Spleen (tissue), 11 donors: ENCODE results near the gene SBSN. TPM values are rescaled to one million over a fixed set of nuclear protein-coding genes. Genes with fewer than 3 reads are reported as not detected.
A peak's percentile ranks its signal among the peaks of the same experiment; 100 is the strongest.

Experiments used
- DNase-seq: peaks from one replicate; pipeline ENCODE4 v3.0.0-alpha.2; 2020
- H3K27ac ChIP-seq, 8 donors: fragments of 200-600 bp; sonication (generic) in 7 of 8; 1 replicate in 4 of 8; 2 replicates in 4 of 8; pipeline versions ENCODE4 v1.5.0 to v1.8.0; 2016 to 2021; ENCODE audit warnings: inconsistent platforms in 4 of 8, mild to moderate bottlenecking in 4 of 8, moderate library complexity in 1 of 8
- H3K27me3 ChIP-seq, 7 donors: fragments of 200-600 bp; sonication (generic) in 6 of 7; replicated peaks in 1 of 7; 1 replicate in 4 of 7; 2 replicates in 3 of 7; pipeline versions ENCODE4 v1.5.0 to v1.8.0; 2016 to 2021; ENCODE audit warnings: inconsistent platforms in 3 of 7, mild to moderate bottlenecking in 1 of 7
- H3K36me3 ChIP-seq, 6 donors: fragments of 200-600 bp; sonication (generic) in 5 of 6; 1 replicate in 4 of 6; 2 replicates in 2 of 6; pipeline versions ENCODE4 v1.5.0 to v1.8.0; 2016 to 2021; ENCODE audit warnings: inconsistent platforms in 2 of 6
- H3K4me1 ChIP-seq, 6 donors: fragments of 200-600 bp; sonication (generic) in 5 of 6; 1 replicate in 3 of 6; 2 replicates in 3 of 6; pipeline versions ENCODE4 v1.5.0 to v1.8.0; 2016 to 2021; ENCODE audit warnings: inconsistent platforms in 3 of 6
- H3K4me3 ChIP-seq, 8 donors: fragments of 200-600 bp; sonication (generic) in 7 of 8; 1 replicate in 4 of 8; 2 replicates in 4 of 8; pipeline versions ENCODE4 v1.5.0 to v1.8.0; 2016 to 2021; ENCODE audit warnings: inconsistent platforms in 4 of 8, mild to moderate bottlenecking in 4 of 8, moderate library complexity in 2 of 8
- H3K9me3 ChIP-seq, 8 donors: fragments of 200-600 bp; sonication (generic) in 7 of 8; 1 replicate in 4 of 8; 2 replicates in 4 of 8; pipeline versions ENCODE4 v1.5.0 to v1.8.0; 2016 to 2021; ENCODE audit warnings: inconsistent platforms in 4 of 8
- POLR2A ChIP-seq, 3 donors: fragments of 450-650 bp; IDR thresholded peaks; one replicate each; pipeline ENCODE4 v1.5.1; 2017; ENCODE audit warnings: antibody characterized with exemption in 3 of 3, mild to moderate bottlenecking in 1 of 3
- POLR2AphosphoS5 ChIP-seq, 3 donors: sonication (generic); formaldehyde crosslinking; IDR thresholded peaks; one replicate each; pipeline ENCODE4 v1.5.1; 2017; ENCODE audit warnings: antibody characterized with exemption in 3 of 3
- WGBS, 5 donors: extraction: QIAGEN DNeasy Blood & Tissue Kit in 3 of 5; methylation state at CpG; one replicate each; pipeline versions ENCODE4 v1.1.5 to v1.1.7; 2013 to 2018; 5-methylcytosine and 5-hydroxymethylcytosine counted together
- intact Hi-C: fragments of 100-400 bp; cut with DNase I; formaldehyde crosslinking; loops from one replicate; pipeline ENCODE4 v1.15.0; 2023; ENCODE audit warnings: low total_unique reads
- polyA plus RNA-seq, 3 donors: library from polyadenylated mRNA; stranded (reverse); fragments of 200-250 nt; gene quantifications; one replicate each; pipeline ENCODE4 v1.2.1, GENCODE V29; 2013
- total RNA-seq, 7 donors: library from RNA; depleted of rRNA in 3 of 7; stranded (reverse); fragments of >200 nt in 3 of 7; fragmentation: NEBNext Ultra II Directional in 4 of 7; extraction: Animal tissue kit (Norgen Biotek cat#: 25700) in 4 of 7; gene quantifications; one replicate each; pipeline versions ENCODE4 v1.1.0 to v1.2.1, GENCODE V29; 2016 to 2021
- TF ChIP-seq, protein P1 (sequence below), 11 experiments: fragments of 200-600 bp in 7 of 11; fragments of 450-650 bp in 4 of 11; sonication (generic) in 4 of 11; IDR thresholded peaks in 8 of 11; conservative IDR thresholded peaks in 3 of 11; 1 replicate in 7 of 11; 2 replicates in 4 of 11; pipeline versions ENCODE4 v1.4.0 to v1.8.0; 2016 to 2021; ENCODE audit warnings: antibody characterized with exemption in 11 of 11, inconsistent platforms in 4 of 11, mild to moderate bottlenecking in 1 of 11
- donor health status: healthy with polysubstance abuse.
- donor health status: DM: no; HTN: no; CAD: no; lungs with moderate emphysema.
- donor health status: DM: no; HTN: no; CAD: no.
- donor health status: Bipolar disorder and iron deficiency.
- donor health status: healthy.
- donor health status: DM: no; HTN: no; CAD: no.
- donor health status: DM: yes; HTN: yes; CAD: no.

The SBSN gene
- total and polyA plus RNA-seq, 10 donors, result 0.05 to 0.33 (median 0.19) TPM; not detected in 7

DNA sequence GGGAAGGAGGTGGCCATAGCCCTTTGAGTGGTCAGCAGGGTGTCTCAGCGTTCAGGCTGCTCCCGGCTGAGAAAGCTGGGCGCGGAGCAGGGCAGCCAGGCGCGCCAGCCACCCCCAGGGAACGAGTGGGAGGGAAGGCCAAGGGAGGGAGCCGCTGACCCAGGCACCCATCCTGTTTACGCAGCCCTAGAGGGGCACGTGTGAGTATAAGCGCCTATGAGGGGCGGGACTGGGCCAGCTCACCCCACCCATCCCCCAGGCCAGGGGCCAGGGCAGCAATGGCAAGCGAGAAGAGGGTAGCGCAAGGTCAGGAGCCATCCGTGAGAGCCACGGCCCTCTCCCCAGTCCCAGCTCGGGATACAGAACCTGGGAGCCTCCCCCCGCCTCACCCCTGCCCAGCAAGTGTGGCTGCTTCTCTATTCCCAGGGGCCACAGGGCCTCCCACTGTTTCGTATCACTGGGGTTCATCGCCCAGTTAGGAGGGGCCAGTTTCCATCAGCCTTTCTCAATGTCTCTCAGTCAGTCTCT is 13.8 kb downstream of the SBSN start:
- Histone ChIP-seq H3K27ac (no peak overlapping the region), H3K9me3 (no peaks in the 10 kb centered on the region), H3K4me3 (no peak overlapping the region), H3K36me3 (no peaks in the 10 kb centered on the region), H3K27me3 (peaks cover 0 to 68% (median 20%) of the 10 kb centered on the region in 7 donors), H3K4me1 (peaks cover 9 to 18% (median 14%) of the 10 kb centered on the region in 6 donors)
- intact Hi-C loops, result no loop called here
- TF ChIP-seq POLR2AphosphoS5 (IDR thresholded peaks at IDR 0.05) (peak in 1 of 3 donors; percentile 18), POLR2A (IDR thresholded peaks at IDR 0.05) (no peak)
- 24 to 46% (median 28%) methylated on average over 18 to 20 of the region's 20 CpGs for WGBS, 5 donors
- DNase-seq, result no peak

DNA sequence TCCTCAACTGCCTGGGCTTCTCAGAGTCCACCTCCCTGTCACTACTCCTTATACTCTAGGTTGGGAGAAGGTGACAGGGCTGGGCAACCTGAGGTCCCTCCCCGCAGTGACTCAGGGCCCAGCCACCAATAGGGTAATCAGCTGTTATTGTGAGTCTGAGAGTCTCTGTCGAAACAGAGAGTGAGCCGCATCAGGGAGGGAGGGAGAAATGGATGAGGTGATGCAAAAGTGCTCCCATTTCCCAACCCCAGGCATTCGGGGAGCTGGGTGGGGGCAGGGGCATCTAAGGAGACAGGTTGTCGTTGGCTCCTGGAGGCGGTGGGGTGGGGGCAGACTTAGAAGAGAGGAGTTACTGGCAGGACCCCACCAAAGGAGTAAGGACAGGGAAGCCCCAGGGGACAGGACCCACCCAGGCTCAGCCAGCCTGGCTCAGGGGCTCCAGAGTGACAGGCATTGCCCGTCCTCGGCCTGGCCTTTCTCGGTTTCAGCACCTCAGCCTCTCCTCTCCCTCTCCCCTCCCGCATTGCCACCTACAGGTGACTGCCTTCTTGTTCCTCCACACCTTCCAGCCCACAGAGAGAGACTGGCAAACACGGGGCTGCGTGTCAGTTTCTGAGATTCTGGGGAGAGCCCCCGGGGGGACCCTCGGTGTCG is 14.4 kb downstream of the SBSN start, which contains the start of gene DMKN:
Gene DMKN (minus strand): TSS at position 22 of the 654 bp plus-strand sequence. CDS start 174 bp downstream, outside the sequence.
- Histone ChIP-seq H3K27ac (no peak within 1 kb of the TSS), H3K4me3 (no peak within 1 kb of the TSS), H3K27me3 (peaks cover 0 to 73% (median 24%) of the 10 kb centered on the region in 7 donors), H3K36me3 (no peaks in the 10 kb centered on the region), H3K9me3 (no peaks in the 10 kb centered on the region), H3K4me1 (peaks cover 9 to 23% (median 16%) of the 10 kb centered on the region in 6 donors)
- no peak for DNase-seq
- intact Hi-C loops, result no loop called here
- WGBS, 5 donors, result 27 to 40% (median 28%) methylated on average over 11 to 15 of the region's 15 CpGs
- TF ChIP-seq POLR2A (IDR thresholded peaks at IDR 0.05) (no peak), POLR2AphosphoS5 (IDR thresholded peaks at IDR 0.05) (no peak)
- TF ChIP-seq, protein P1, sequence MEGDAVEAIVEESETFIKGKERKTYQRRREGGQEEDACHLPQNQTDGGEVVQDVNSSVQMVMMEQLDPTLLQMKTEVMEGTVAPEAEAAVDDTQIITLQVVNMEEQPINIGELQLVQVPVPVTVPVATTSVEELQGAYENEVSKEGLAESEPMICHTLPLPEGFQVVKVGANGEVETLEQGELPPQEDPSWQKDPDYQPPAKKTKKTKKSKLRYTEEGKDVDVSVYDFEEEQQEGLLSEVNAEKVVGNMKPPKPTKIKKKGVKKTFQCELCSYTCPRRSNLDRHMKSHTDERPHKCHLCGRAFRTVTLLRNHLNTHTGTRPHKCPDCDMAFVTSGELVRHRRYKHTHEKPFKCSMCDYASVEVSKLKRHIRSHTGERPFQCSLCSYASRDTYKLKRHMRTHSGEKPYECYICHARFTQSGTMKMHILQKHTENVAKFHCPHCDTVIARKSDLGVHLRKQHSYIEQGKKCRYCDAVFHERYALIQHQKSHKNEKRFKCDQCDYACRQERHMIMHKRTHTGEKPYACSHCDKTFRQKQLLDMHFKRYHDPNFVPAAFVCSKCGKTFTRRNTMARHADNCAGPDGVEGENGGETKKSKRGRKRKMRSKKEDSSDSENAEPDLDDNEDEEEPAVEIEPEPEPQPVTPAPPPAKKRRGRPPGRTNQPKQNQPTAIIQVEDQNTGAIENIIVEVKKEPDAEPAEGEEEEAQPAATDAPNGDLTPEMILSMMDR (IDR thresholded peaks at IDR 0.05 in 8 of 11, conservative IDR thresholded peaks at IDR 0.05 in 3 of 11), result no peak

DNA sequence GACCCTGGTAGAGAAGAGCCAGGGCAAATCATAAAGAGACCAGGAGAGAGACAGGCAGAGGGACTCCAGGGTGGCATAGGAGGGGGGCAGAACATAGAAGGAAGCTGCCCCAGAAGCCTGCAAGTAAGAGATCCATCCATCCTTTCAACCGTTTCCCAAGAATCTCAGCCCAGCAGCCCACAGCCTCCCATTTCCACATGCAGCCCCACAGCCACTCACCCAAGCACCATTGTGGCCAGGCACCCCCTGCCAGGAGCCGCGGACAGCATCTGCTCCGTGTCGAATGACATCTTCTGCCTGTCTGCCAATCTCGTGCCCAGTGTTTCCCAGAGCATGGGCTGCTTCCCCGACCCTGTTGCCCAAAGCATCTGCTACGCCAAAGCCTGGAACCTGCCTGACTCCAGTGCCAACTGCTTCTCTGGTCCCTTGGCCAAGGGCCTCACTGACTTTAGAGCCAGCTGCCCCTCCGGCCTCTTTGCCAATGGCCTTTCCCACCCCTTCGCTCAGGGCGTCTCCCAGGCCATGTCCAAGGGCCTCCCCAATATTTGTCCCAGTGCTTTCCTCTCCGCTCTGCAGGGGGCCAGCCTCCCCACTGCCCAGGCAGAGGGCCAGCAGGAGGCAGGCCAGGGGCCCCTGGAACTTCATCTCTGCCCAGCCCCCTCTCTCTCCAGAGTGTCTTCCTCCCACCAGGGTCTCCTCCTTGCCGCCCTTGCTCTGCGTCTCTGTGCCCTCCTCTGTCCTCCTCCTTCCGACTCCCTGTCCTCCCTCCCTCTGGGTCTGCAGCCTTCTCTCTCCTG is 15.1 kb downstream of the SBSN start:
- 74 to 83% (median 79%) methylated on average over 15 of the region's 15 CpGs for WGBS, 5 donors
- Histone ChIP-seq H3K4me1 (peaks cover 9 to 23% (median 16%) of the 10 kb centered on the region in 6 donors), H3K4me3 (no peak overlapping the region), H3K36me3 (no peaks in the 10 kb centered on the region), H3K9me3 (no peaks in the 10 kb centered on the region), H3K27me3 (peaks cover 0 to 80% (median 24%) of the 10 kb centered on the region in 7 donors), H3K27ac (no peak overlapping the region)
- intact Hi-C loops, result no loop called here
- no peak for DNase-seq
- TF ChIP-seq, protein P1 (IDR thresholded peaks at IDR 0.05 in 8 of 11, conservative IDR thresholded peaks at IDR 0.05 in 3 of 11), result no peak
- TF ChIP-seq POLR2AphosphoS5 (IDR thresholded peaks at IDR 0.05) (no peak), POLR2A (IDR thresholded peaks at IDR 0.05) (no peak)

DNA sequence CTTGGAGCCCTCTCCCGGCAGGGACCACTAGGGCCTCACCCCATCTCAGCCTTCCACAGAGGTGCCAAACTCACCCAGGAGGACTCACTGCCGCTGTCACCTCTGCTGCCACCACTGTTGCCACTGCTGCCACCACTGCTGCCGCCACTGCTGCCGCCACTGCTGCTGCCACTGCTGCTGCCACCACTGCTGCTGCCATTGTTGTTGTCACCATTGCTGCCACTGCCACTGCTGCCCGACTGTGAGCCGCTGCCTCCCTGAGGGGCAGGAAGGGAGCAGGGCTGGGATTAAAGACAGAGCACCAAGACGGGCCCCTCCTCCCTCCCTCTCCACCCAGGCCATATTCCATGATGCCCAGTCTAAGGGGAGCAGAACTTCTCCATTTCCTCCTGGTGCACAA is 16.8 kb downstream of the SBSN start:
- Histone ChIP-seq H3K4me1 (peaks cover 9 to 23% (median 16%) of the 10 kb centered on the region in 6 donors), H3K27me3 (peaks cover 0 to 88% (median 24%) of the 10 kb centered on the region in 7 donors), H3K27ac (no peak overlapping the region), H3K4me3 (no peak overlapping the region), H3K9me3 (no peaks in the 10 kb centered on the region), H3K36me3 (no peaks in the 10 kb centered on the region)
- TF ChIP-seq POLR2A (IDR thresholded peaks at IDR 0.05) (no peak), POLR2AphosphoS5 (IDR thresholded peaks at IDR 0.05) (no peak)
- TF ChIP-seq, protein P1 (IDR thresholded peaks at IDR 0.05 in 8 of 11, conservative IDR thresholded peaks at IDR 0.05 in 3 of 11), result no peak
- intact Hi-C loops, result no loop called here
- WGBS, 5 donors, result 73 to 93% (median 79%) methylated on average over 7 of the region's 7 CpGs
- no peak for DNase-seq
